ENCODE data around the gene SYP. TPM values are rescaled to one million over a fixed set of nuclear protein-coding genes. Genes with fewer than 3 reads are reported as not detected.

The SYP gene
- total RNA-seq, 2 experiments from 2014 or later = 0.17 to 0.69 TPM

- no peaks in the 10 kb centered on the region for H3K27me3 Mint-ChIP-seq
- Histone ChIP-seq H3K36me3 (ENCODE audit: insufficient read depth, low read length) (no peaks in the 10 kb centered on the region), H3K4me1 (ENCODE audit: insufficient read depth, low read length) (peaks cover 18% of the 10 kb centered on the region), H3K9me3 (ENCODE audit: control insufficient read depth in 1 of 2, insufficient read depth in 1 of 2, low read length in 2 of 2) (no peaks in the 10 kb centered on the region), H3K27me3 (ENCODE audit: control insufficient read depth in 1 of 2, insufficient read depth in 2 of 2, low read length in 2 of 2) (no peaks in the 10 kb centered on the region), H3K27ac (ENCODE audit: low read depth in 1 of 2, low read length in 2 of 2) (no peak overlapping the region), H3K4me3 (ENCODE audit: low read length) (no peak overlapping the region)
- no peaks in the 10 kb centered on the region for H3K36me3 Mint-ChIP-seq (ENCODE audit: low read depth)
- no peaks in the 10 kb centered on the region for H3K9me3 Mint-ChIP-seq
- no peak overlapping the region for H3K4me3 Mint-ChIP-seq
- TF ChIP-seq, protein P1, sequence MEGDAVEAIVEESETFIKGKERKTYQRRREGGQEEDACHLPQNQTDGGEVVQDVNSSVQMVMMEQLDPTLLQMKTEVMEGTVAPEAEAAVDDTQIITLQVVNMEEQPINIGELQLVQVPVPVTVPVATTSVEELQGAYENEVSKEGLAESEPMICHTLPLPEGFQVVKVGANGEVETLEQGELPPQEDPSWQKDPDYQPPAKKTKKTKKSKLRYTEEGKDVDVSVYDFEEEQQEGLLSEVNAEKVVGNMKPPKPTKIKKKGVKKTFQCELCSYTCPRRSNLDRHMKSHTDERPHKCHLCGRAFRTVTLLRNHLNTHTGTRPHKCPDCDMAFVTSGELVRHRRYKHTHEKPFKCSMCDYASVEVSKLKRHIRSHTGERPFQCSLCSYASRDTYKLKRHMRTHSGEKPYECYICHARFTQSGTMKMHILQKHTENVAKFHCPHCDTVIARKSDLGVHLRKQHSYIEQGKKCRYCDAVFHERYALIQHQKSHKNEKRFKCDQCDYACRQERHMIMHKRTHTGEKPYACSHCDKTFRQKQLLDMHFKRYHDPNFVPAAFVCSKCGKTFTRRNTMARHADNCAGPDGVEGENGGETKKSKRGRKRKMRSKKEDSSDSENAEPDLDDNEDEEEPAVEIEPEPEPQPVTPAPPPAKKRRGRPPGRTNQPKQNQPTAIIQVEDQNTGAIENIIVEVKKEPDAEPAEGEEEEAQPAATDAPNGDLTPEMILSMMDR (IDR thresholded peaks at IDR 0.05) = no peak
- CTCF ChIA-PET = no interaction called here
- DNase-seq (no peak), ATAC-seq (ENCODE audit: poor library complexity) (no peak)
- no peak overlapping the region for H3K27ac Mint-ChIP-seq
- intact Hi-C loops (cut with DNase I, micrococcal nuclease) = no loop called here
- POLR2A ChIA-PET = no interaction called here
- H3K4me1 Mint-ChIP-seq (ENCODE audit: low read depth) = peaks cover 21% of the 10 kb centered on the region
Observed at GRCh38 chrX:49226946-49227345, 27.0 kb upstream of the SYP start.

DNA sequence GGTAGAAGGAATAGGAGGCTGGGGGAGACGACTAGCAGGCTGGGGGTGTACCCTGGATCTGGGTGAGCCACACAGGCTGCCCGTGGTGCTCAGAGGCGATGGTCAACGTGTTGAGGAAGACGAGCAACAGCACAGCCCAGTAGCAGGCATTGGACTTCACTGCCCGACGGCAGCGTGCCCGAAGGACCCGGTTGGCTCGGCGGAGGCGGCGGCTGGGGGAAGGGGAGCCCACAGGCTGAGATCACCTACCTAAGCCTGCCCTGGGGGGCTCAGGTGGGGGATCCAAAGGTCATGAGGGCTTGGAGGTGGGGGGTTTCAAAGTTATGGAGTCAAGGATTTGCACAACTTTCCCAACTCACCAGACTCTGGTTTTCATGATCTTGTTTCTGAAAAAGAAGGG, 25.9 kb upstream of the SYP start:
- ChIA-PET POLR2A (no interaction called here), CTCF (no interaction called here)
- intact Hi-C loops (cut with DNase I, micrococcal nuclease) = no loop called here
- H3K4me1 Mint-ChIP-seq (ENCODE audit: low read depth) = peaks cover 10% of the 10 kb centered on the region
- no peak overlapping the region for H3K27ac ChIP-seq (ENCODE audit: low read depth in 1 of 2, low read length in 2 of 2)
- no peak overlapping the region for H3K4me3 Mint-ChIP-seq
- TF ChIP-seq, protein P1 (IDR thresholded peaks at IDR 0.05) = no peak
- H3K36me3 ChIP-seq (ENCODE audit: insufficient read depth, low read length) = no peaks in the 10 kb centered on the region
- ATAC-seq (ENCODE audit: poor library complexity) (no peak), DNase-seq (no peak)
- H3K27me3 ChIP-seq (ENCODE audit: control insufficient read depth in 1 of 2, insufficient read depth in 2 of 2, low read length in 2 of 2) = no peaks in the 10 kb centered on the region
- no peaks in the 10 kb centered on the region for H3K27me3 Mint-ChIP-seq
- no peaks in the 10 kb centered on the region for H3K9me3 Mint-ChIP-seq
- H3K36me3 Mint-ChIP-seq (ENCODE audit: low read depth) = no peaks in the 10 kb centered on the region
- peaks cover 10% of the 10 kb centered on the region for H3K4me1 ChIP-seq (ENCODE audit: insufficient read depth, low read length)
- no peak overlapping the region for H3K27ac Mint-ChIP-seq
- no peaks in the 10 kb centered on the region for H3K9me3 ChIP-seq (ENCODE audit: control insufficient read depth in 1 of 2, insufficient read depth in 1 of 2, low read length in 2 of 2)
- H3K4me3 ChIP-seq (ENCODE audit: low read length) = no peak overlapping the region

- H3K4me3 Mint-ChIP-seq = no peak overlapping the region
- no peaks in the 10 kb centered on the region for H3K4me1 Mint-ChIP-seq (ENCODE audit: low read depth)
- intact Hi-C loops (cut with DNase I, micrococcal nuclease) = no loop called here
- H3K27ac Mint-ChIP-seq = no peak overlapping the region
- no peaks in the 10 kb centered on the region for H3K9me3 Mint-ChIP-seq
- Histone ChIP-seq H3K36me3 (ENCODE audit: insufficient read depth, low read length) (no peaks in the 10 kb centered on the region), H3K4me3 (ENCODE audit: low read length) (no peak overlapping the region), H3K27ac (ENCODE audit: low read depth in 1 of 2, low read length in 2 of 2) (no peak overlapping the region), H3K9me3 (ENCODE audit: control insufficient read depth in 1 of 2, insufficient read depth in 1 of 2, low read length in 2 of 2) (no peaks in the 10 kb centered on the region), H3K27me3 (ENCODE audit: control insufficient read depth in 1 of 2, insufficient read depth in 2 of 2, low read length in 2 of 2) (no peaks in the 10 kb centered on the region), H3K4me1 (ENCODE audit: insufficient read depth, low read length) (no peaks in the 10 kb centered on the region)
- TF ChIP-seq, protein P1 (IDR thresholded peaks at IDR 0.05) = no peak
- H3K36me3 Mint-ChIP-seq (ENCODE audit: low read depth) = no peaks in the 10 kb centered on the region
- ChIA-PET CTCF (no interaction called here), POLR2A (no interaction called here)
- ATAC-seq (ENCODE audit: poor library complexity) (no peak), DNase-seq (no peak)
- H3K27me3 Mint-ChIP-seq = no peaks in the 10 kb centered on the region
Observed at GRCh38 chrX:49221868-49222267, 21.9 kb upstream of the SYP start.

All from CD4-positive, alpha-beta T cell (primary cell).